Measurements from ENCODE around the gene TEX2. TPM values are rescaled to one million over a fixed set of nuclear protein-coding genes. Genes with fewer than 3 reads are reported as not detected.

TEX2 gene
- total and polyA plus RNA-seq, 4 experiments from 2014 or later: 7.9 to 13.1 (median 10.7) TPM

DNA sequence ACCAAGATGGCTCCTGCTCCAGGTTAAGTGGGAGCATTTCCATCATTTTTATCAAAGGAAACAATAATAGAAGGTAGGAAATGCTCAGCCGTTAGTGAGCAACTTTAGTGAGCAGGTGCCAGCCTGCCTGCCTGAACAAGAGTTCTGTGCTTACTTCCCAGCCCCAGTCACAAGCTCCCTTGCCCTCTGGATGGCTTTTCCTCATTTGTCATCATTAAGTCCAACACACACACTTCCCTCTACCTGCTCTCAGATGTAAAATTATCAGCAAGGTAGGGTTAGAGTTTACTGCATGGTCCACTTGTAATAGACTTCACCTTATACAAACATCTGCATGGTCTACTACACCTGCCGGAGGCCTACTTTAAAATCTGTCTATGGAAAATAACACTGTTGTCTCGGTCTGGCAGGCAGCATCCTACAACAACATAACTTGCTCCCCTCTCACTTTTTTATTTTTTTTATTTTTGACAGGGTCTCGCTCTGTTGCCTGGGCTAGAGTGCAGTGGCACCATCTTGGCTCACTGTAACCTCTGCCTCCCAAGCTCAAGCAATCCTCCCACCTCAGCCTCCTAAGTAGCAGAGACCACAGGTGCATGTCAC lies 12.7 kb downstream of the TEX2 start:
- Histone ChIP-seq H3K4me3 (ENCODE audit: low read length in 2 of 2) (no peak overlapping the region), H3K27ac (ENCODE audit: low read depth, low read length) (no peak overlapping the region), H3K4me1 (ENCODE audit: insufficient read depth, low read length) (no peaks in the 10 kb centered on the region), H3K9me3 (ENCODE audit: control insufficient read depth in 1 of 2, low read length in 2 of 2) (no peaks in the 10 kb centered on the region), H3K27me3 (ENCODE audit: insufficient read depth, low read length) (no peaks in the 10 kb centered on the region), H3K36me3 (ENCODE audit: insufficient read depth, low read length) (no peaks in the 10 kb centered on the region)
- ChIA-PET CTCF (ENCODE audit: partially characterized antibody) (no interaction called here), POLR2A (ENCODE audit: partially characterized antibody) (no interaction called here)
- DNase-seq: no peak
- H3K9me3 Mint-ChIP-seq: no peaks in the 10 kb centered on the region
- H3K27me3 Mint-ChIP-seq: no peaks in the 10 kb centered on the region
- no peaks in the 10 kb centered on the region for H3K36me3 Mint-ChIP-seq
- no peak overlapping the region for H3K27ac Mint-ChIP-seq
- peaks cover 0 to 5% (median 2%) of the 10 kb centered on the region in 4 donors for H3K4me1 Mint-ChIP-seq
- intact Hi-C loops (cut with micrococcal nuclease): no loop called here
- H3K4me3 Mint-ChIP-seq: no peak overlapping the region

DNA sequence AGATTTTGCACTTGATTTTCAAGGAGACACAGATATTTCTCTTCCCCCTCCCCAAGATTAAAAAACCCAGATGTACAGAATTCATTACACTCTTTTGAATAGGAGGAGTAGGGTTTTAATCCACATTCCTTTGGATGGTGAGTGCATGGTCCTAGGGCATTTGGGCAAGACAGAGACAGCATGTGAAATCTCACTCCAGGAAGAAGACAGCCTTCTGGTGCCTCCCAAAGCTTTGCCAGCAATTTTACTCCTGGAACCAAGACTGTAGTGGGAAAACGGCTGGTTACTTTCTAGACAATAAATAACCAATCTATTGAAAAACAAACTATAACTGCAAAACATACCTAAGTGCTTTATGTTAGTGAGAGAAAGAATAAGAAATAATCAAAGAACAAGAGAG lies 15.2 kb downstream of the TEX2 start:
- Histone ChIP-seq H3K9me3 (ENCODE audit: control insufficient read depth in 1 of 2, low read length in 2 of 2) (no peaks in the 10 kb centered on the region), H3K4me3 (ENCODE audit: low read length in 2 of 2) (no peak overlapping the region), H3K4me1 (ENCODE audit: insufficient read depth, low read length) (no peaks in the 10 kb centered on the region), H3K27ac (ENCODE audit: low read depth, low read length) (no peak overlapping the region), H3K36me3 (ENCODE audit: insufficient read depth, low read length) (no peaks in the 10 kb centered on the region), H3K27me3 (ENCODE audit: insufficient read depth, low read length) (no peaks in the 10 kb centered on the region)
- no peaks in the 10 kb centered on the region for H3K36me3 Mint-ChIP-seq
- H3K9me3 Mint-ChIP-seq: no peaks in the 10 kb centered on the region
- H3K27ac Mint-ChIP-seq: no peak overlapping the region
- intact Hi-C loops (cut with micrococcal nuclease): no loop called here
- H3K4me3 Mint-ChIP-seq: no peak overlapping the region
- peaks cover 0 to 5% (median 2%) of the 10 kb centered on the region in 4 donors for H3K4me1 Mint-ChIP-seq
- ChIA-PET POLR2A (ENCODE audit: partially characterized antibody) (no interaction called here), CTCF (ENCODE audit: partially characterized antibody) (no interaction called here)
- no peaks in the 10 kb centered on the region for H3K27me3 Mint-ChIP-seq
- no peak for DNase-seq

DNA sequence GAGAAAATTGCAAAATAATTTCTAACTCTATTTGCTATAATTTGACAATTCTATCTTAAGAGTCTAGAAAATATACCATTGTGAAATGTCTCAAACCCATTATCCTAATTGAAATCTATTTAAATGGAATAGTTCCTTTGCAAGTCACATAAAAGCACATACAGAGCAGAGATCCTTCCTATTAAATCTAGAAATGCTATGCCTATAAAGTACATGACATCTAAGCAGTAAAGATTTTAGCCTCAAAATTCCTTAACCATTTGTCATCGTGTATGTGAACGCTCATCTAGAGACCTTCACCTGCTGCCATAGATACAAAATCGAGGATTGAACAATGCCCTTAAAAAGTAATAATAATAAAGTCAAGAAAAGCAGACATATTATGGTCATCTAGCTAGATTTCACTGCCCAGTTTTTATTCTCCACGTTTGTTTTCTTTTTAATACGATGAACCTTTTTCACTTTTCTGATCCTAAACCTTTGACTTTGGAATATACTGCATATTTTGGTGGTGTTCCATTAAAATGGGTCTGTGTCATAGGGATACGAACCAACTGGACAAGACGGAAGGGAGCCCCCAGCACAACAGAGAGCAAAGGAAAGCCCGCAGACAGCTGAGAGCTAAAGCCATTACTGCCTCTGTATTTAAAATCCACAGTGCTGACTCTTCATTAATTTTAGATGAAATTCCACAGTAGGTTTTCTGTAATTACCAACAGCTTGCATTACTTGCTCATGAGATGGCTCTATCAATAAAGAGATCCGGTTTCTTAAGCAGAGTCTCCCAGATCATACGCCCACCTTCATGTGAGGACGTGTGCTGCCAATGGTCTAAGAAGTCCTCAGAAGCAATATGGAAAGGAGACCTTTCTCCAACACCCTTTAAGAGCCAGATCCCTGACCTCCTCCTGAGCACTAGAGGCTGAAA lies 17.6 kb downstream of the TEX2 start:
- H3K4me3 ChIP-seq (ENCODE audit: low read length in 2 of 2): no peak overlapping the region
- DNase-seq: no peak
- Mint-ChIP-seq H3K27ac (no peak overlapping the region), H3K4me1 (peaks cover 0 to 4% (median 0%) of the 10 kb centered on the region in 4 donors), H3K27me3 (no peaks in the 10 kb centered on the region), H3K4me3 (no peak overlapping the region), H3K36me3 (no peaks in the 10 kb centered on the region), H3K9me3 (no peaks in the 10 kb centered on the region)
- intact Hi-C loops (cut with micrococcal nuclease): no loop called here
- H3K36me3 ChIP-seq (ENCODE audit: insufficient read depth, low read length): no peaks in the 10 kb centered on the region
- CTCF ChIA-PET (ENCODE audit: partially characterized antibody): interaction anchor here (0.8 kb wide), 1 partner anchor 57 kb away, joined by 3 read pairs; no protein-coding TSS in a partner anchor
- POLR2A ChIA-PET (ENCODE audit: partially characterized antibody): no interaction called here
- no peaks in the 10 kb centered on the region for H3K4me1 ChIP-seq (ENCODE audit: insufficient read depth, low read length)
- no peaks in the 10 kb centered on the region for H3K27me3 ChIP-seq (ENCODE audit: insufficient read depth, low read length)
- H3K9me3 ChIP-seq (ENCODE audit: control insufficient read depth in 1 of 2, low read length in 2 of 2): no peaks in the 10 kb centered on the region
- H3K27ac ChIP-seq (ENCODE audit: low read depth, low read length): no peak overlapping the region

DNA sequence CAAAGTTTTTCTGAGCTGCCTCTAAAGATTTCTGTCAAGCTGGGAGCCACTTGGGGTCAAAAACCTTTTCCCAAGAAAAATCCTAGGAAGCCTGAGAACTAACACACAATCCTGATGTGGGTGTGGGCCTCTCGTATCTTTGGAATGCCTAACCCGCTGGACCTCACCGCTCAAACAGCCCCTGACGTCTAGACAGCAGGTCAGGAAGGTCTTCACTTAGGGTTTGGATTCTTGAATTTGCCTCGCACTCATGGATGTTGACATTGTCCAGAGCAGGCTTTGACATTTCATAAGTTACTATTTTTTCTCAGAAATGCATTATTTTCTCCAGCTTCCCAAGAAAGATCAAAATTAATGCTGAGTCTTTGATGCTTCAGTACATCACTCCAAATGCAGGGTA lies 18.9 kb downstream of the TEX2 start:
- Mint-ChIP-seq H3K27ac (no peak overlapping the region), H3K27me3 (no peaks in the 10 kb centered on the region), H3K36me3 (no peaks in the 10 kb centered on the region), H3K4me3 (no peak overlapping the region), H3K9me3 (no peaks in the 10 kb centered on the region), H3K4me1 (peaks cover 0 to 5% (median 3%) of the 10 kb centered on the region in 4 donors)
- H3K36me3 ChIP-seq (ENCODE audit: insufficient read depth, low read length): no peaks in the 10 kb centered on the region
- H3K27me3 ChIP-seq (ENCODE audit: insufficient read depth, low read length): no peaks in the 10 kb centered on the region
- CTCF ChIA-PET (ENCODE audit: partially characterized antibody): no interaction called here
- POLR2A ChIA-PET (ENCODE audit: partially characterized antibody): no interaction called here
- no peak overlapping the region for H3K27ac ChIP-seq (ENCODE audit: low read depth, low read length)
- no peaks in the 10 kb centered on the region for H3K4me1 ChIP-seq (ENCODE audit: insufficient read depth, low read length)
- intact Hi-C loops (cut with micrococcal nuclease): no loop called here
- H3K9me3 ChIP-seq (ENCODE audit: control insufficient read depth in 1 of 2, low read length in 2 of 2): no peaks in the 10 kb centered on the region
- H3K4me3 ChIP-seq (ENCODE audit: low read length in 2 of 2): no peak overlapping the region
- DNase-seq: no peak

DNA sequence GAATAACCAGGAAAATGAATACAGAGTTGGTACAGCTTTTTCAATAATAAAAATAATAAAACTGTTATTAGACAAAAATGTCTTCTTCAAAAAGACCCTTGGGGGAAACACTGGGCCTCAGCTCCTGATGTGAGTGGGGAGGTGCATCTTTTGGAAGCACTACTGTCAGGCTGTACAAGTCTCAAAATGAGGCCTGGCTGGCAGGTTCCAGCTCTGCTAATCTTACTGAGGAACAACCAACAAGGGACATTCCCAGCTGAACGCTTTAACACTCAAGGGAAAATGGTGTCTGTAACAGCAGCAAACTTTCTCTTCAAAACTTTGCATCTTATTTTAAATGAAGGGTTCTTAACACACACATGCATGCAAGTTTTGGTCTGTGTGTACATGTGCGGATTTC lies 19.7 kb downstream of the TEX2 start:
- Mint-ChIP-seq H3K9me3 (no peaks in the 10 kb centered on the region), H3K36me3 (no peaks in the 10 kb centered on the region), H3K4me3 (no peak overlapping the region), H3K4me1 (peaks cover 4 to 6% (median 5%) of the 10 kb centered on the region in 4 donors), H3K27ac (no peak overlapping the region), H3K27me3 (no peaks in the 10 kb centered on the region)
- ChIA-PET CTCF (ENCODE audit: partially characterized antibody) (no interaction called here), POLR2A (ENCODE audit: partially characterized antibody) (no interaction called here)
- no peak overlapping the region for H3K4me3 ChIP-seq (ENCODE audit: low read length in 2 of 2)
- no peaks in the 10 kb centered on the region for H3K4me1 ChIP-seq (ENCODE audit: insufficient read depth, low read length)
- DNase-seq: no peak
- intact Hi-C loops (cut with micrococcal nuclease): no loop called here
- H3K27me3 ChIP-seq (ENCODE audit: insufficient read depth, low read length): no peaks in the 10 kb centered on the region
- H3K9me3 ChIP-seq (ENCODE audit: control insufficient read depth in 1 of 2, low read length in 2 of 2): no peaks in the 10 kb centered on the region
- H3K36me3 ChIP-seq (ENCODE audit: insufficient read depth, low read length): no peaks in the 10 kb centered on the region
- no peak overlapping the region for H3K27ac ChIP-seq (ENCODE audit: low read depth, low read length)

DNA sequence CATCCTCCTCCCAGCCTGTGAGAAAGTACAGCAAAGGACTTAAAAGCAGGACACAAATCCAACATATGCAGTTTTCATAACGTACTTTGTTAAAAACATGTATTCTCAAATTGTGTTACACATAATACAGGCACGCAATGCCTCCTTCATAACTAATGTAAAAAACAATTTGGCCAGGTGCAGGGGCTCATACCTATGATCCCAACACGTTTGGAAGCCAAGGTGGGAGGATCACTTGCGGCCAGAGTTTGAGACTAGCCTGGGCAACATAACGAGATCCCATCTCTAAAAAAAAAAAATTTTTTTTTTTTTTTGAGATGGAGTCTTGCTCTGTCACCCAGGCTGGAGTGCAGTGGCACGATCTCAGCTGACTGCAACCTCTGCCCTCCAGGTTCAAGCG lies 20.4 kb downstream of the TEX2 start:
- Histone ChIP-seq H3K27me3 (ENCODE audit: insufficient read depth, low read length) (no peaks in the 10 kb centered on the region), H3K36me3 (ENCODE audit: insufficient read depth, low read length) (no peaks in the 10 kb centered on the region), H3K27ac (ENCODE audit: low read depth, low read length) (no peak overlapping the region), H3K4me3 (ENCODE audit: low read length in 2 of 2) (no peak overlapping the region), H3K9me3 (ENCODE audit: control insufficient read depth in 1 of 2, low read length in 2 of 2) (no peaks in the 10 kb centered on the region), H3K4me1 (ENCODE audit: insufficient read depth, low read length) (no peaks in the 10 kb centered on the region)
- DNase-seq: no peak
- ChIA-PET CTCF (ENCODE audit: partially characterized antibody) (no interaction called here), POLR2A (ENCODE audit: partially characterized antibody) (no interaction called here)
- Mint-ChIP-seq H3K27me3 (no peaks in the 10 kb centered on the region), H3K4me3 (no peak overlapping the region), H3K4me1 (peaks cover 4 to 7% (median 5%) of the 10 kb centered on the region in 4 donors), H3K9me3 (no peaks in the 10 kb centered on the region), H3K36me3 (no peaks in the 10 kb centered on the region), H3K27ac (no peak overlapping the region)
- intact Hi-C loops (cut with micrococcal nuclease): no loop called here

DNA sequence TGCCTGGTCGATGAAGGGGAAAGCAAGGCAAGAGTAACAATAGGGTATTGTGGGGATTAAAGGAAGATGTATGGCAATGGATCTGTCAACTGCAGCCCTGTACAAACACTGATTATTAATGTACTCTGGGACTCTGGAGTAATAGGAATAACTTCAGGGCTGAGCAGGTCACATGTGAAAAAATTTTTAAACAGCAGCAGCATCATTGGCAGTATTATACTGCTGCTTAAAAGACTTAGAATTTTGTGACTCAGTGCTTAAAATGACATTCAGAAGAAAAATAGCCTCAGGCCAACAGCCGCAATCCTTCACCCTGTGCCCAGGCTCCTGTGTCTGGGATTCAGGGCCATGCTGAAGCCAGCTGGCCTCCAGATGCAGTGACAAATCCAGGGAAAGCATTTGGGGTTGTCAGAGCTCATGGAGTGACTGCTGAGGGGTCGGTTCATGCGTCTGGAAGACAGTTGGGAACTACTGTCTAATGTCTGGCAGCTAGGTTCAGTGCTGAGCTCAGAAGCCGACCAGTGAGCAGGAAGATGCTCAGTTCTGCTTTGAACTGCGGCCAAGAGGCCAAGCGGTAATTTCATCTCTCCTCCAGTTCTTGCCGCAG lies 22.2 kb downstream of the TEX2 start:
- Mint-ChIP-seq H3K4me1 (peaks cover 4 to 19% (median 8%) of the 10 kb centered on the region in 4 donors), H3K4me3 (no peak overlapping the region), H3K27ac (no peak overlapping the region), H3K36me3 (no peaks in the 10 kb centered on the region), H3K27me3 (no peaks in the 10 kb centered on the region), H3K9me3 (no peaks in the 10 kb centered on the region)
- Histone ChIP-seq H3K4me1 (ENCODE audit: insufficient read depth, low read length) (no peaks in the 10 kb centered on the region), H3K9me3 (ENCODE audit: control insufficient read depth in 1 of 2, low read length in 2 of 2) (no peaks in the 10 kb centered on the region), H3K4me3 (ENCODE audit: low read length in 2 of 2) (no peak overlapping the region), H3K27ac (ENCODE audit: low read depth, low read length) (no peak overlapping the region), H3K36me3 (ENCODE audit: insufficient read depth, low read length) (no peaks in the 10 kb centered on the region), H3K27me3 (ENCODE audit: insufficient read depth, low read length) (no peaks in the 10 kb centered on the region)
- intact Hi-C loops (cut with micrococcal nuclease): no loop called here
- CTCF ChIA-PET (ENCODE audit: partially characterized antibody): no interaction called here
- no peak for DNase-seq
- POLR2A ChIA-PET (ENCODE audit: partially characterized antibody): no interaction called here
